ENCODE measurements around the gene RBM4B. TPM values are rescaled to one million over a fixed set of nuclear protein-coding genes. Genes with fewer than 3 reads are reported as not detected.
"Not testable (repeated sequence)": the region's sequence is repeated elsewhere in the genome, so short reads cannot be mapped to it uniquely, and the experiment has no call there.

The RBM4B gene
- total RNA-seq, 2 donors from 2014 or later, result 9.0 to 9.7 TPM

- no peak for DNase-seq (ENCODE audit: low spot score)
- H3K36me3 ChIP-seq, result peaks cover 41% of the 10 kb centered on the region
- H3K27ac ChIP-seq, result no peak overlapping the region
- no peak overlapping the region for H3K4me3 ChIP-seq
- peaks cover 0 to 9% of the 10 kb centered on the region in 2 donors for H3K4me1 ChIP-seq
- no peaks in the 10 kb centered on the region for H3K9me3 ChIP-seq
- H3K27me3 ChIP-seq, result no peaks in the 10 kb centered on the region
- TF ChIP-seq, protein P1, sequence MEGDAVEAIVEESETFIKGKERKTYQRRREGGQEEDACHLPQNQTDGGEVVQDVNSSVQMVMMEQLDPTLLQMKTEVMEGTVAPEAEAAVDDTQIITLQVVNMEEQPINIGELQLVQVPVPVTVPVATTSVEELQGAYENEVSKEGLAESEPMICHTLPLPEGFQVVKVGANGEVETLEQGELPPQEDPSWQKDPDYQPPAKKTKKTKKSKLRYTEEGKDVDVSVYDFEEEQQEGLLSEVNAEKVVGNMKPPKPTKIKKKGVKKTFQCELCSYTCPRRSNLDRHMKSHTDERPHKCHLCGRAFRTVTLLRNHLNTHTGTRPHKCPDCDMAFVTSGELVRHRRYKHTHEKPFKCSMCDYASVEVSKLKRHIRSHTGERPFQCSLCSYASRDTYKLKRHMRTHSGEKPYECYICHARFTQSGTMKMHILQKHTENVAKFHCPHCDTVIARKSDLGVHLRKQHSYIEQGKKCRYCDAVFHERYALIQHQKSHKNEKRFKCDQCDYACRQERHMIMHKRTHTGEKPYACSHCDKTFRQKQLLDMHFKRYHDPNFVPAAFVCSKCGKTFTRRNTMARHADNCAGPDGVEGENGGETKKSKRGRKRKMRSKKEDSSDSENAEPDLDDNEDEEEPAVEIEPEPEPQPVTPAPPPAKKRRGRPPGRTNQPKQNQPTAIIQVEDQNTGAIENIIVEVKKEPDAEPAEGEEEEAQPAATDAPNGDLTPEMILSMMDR (IDR thresholded peaks at IDR 0.05), result no peak
These were observed 26.7 kb downstream of the RBM4B start for GRCh38 chr11:66651016-66651415.

- Histone ChIP-seq H3K27me3 (no peaks in the 10 kb centered on the region), H3K4me1 (peaks cover 0 to 20% of the 10 kb centered on the region in 2 donors), H3K9me3 (no peaks in the 10 kb centered on the region), H3K4me3 (no peak overlapping the region), H3K27ac (no peak overlapping the region), H3K36me3 (peaks cover 52% of the 10 kb centered on the region)
- TF ChIP-seq, protein P1 (IDR thresholded peaks at IDR 0.05), result no peak
- no peak for DNase-seq (ENCODE audit: low spot score)
These were observed 27.8 kb downstream of the RBM4B start for GRCh38 chr11:66649903-66650302.

DNA sequence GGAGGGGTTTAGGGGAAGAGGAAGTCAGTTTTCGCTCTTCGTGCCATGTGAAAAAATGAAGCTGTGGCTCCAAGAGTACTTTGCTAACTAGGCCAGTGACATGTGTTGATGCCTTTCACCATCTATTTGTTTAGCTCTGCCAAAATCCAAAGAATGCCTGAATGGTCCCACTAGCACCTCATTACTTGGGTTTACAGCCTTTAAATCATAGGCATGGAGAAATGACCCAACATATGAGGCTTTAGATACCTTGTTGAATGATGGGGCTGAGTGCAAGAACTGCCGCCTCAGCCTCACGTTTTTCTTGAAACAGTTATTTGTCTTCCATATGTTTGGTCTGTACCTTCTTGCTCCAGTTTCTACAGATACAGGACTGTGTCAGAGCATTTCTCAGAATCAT is 30.9 kb downstream of the RBM4B start:
- Histone ChIP-seq H3K27me3 (no peaks in the 10 kb centered on the region), H3K4me3 (no peak overlapping the region), H3K27ac (no peak overlapping the region), H3K4me1 (peaks cover 0 to 51% of the 10 kb centered on the region in 2 donors), H3K36me3 (peaks cover 70% of the 10 kb centered on the region), H3K9me3 (no peaks in the 10 kb centered on the region)
- TF ChIP-seq, protein P1 (IDR thresholded peaks at IDR 0.05), result no peak
- DNase-seq (ENCODE audit: low spot score), result no peak

DNA sequence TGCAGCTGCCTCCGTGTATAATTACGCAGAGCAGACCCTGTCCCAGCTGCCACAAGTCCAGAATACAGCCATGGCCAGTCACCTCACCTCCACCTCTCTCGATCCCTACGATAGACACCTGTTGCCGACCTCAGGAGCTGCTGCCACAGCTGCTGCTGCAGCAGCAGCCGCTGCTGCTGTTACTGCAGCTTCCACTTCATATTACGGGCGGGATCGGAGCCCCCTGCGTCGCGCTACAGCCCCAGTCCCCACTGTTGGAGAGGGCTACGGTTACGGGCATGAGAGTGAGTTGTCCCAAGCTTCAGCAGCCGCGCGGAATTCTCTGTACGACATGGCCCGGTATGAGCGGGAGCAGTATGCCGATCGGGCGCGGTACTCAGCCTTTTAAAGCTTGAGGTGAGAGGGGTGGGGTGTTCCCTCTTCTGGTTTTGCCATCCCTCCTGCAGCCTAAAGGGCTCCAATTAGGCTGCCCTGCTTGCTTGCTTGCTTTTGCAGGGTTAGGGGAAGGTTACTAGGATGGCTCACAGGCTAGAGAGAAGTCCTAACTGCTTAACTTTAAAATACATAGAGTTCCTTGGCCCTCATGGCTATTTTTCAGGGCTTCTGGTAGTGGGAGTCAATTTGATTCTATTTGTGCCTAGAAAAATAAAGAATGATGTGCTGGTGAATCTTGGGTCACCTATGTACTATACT is 33.8 kb downstream of the RBM4B start:
- Histone ChIP-seq H3K9me3 (no peaks in the 10 kb centered on the region), H3K36me3 (peaks cover 73% of the 10 kb centered on the region), H3K4me1 (peaks cover 0 to 74% of the 10 kb centered on the region in 2 donors), H3K27ac (no peak overlapping the region), H3K27me3 (no peaks in the 10 kb centered on the region), H3K4me3 (peak overlapping the region in 1 of 2 donors; percentile 7)
- DNase-seq (ENCODE audit: low spot score), result no peak
- TF ChIP-seq, protein P1 (IDR thresholded peaks at IDR 0.05), result no peak

GRCh38 chr11:66641834-66642233 is 35.9 kb downstream of the RBM4B start:
- DNase-seq (ENCODE audit: low spot score), result no peak
- Histone ChIP-seq H3K9me3 (no peaks in the 10 kb centered on the region), H3K4me3 (peak overlapping the region; percentile 8 to 17), H3K36me3 (peaks cover 57% of the 10 kb centered on the region), H3K27me3 (no peaks in the 10 kb centered on the region), H3K27ac (peak overlapping the region in 1 of 2 donors; percentile 32), H3K4me1 (peaks cover 5 to 84% of the 10 kb centered on the region in 2 donors)
- TF ChIP-seq, protein P1 (IDR thresholded peaks at IDR 0.05), result no peak

GRCh38 chr11:66639814-66640340 is 37.8 kb downstream of the RBM4B start:
- H3K27me3 ChIP-seq; H3K9me3 ChIP-seq; DNase-seq (ENCODE audit: low spot score): not testable (repeated sequence)
- H3K4me1 ChIP-seq, result peaks cover 5 to 65% of the 10 kb centered on the region in 2 donors
- H3K27ac ChIP-seq, result peak overlapping the region in 1 of 2 donors; percentile 89
- H3K4me3 ChIP-seq, result peak overlapping the region; percentile 73 to 89
- H3K36me3 ChIP-seq, result peaks cover 37% of the 10 kb centered on the region

Measured in right atrium auricular region (tissue), 2 donors.